Measurements from ENCODE around the gene KCNAB2. TPM values are rescaled to one million over a fixed set of nuclear protein-coding genes. Genes with fewer than 3 reads are reported as not detected.

Gene KCNAB2
- total RNA-seq, 1 donor from 2014 or later = 2.7 TPM

- no peak overlapping the region for H3K4me3 ChIP-seq (ENCODE audit: low read depth, low read length)
Observed at GRCh38 chr1:6004412-6005123, 41.1 kb upstream of the KCNAB2 start.

GRCh38 chr1:6005276-6005917 is 40.3 kb upstream of the KCNAB2 start:
- no peak for TF ChIP-seq CTCF (IDR thresholded peaks at IDR 0.05; ENCODE audit: insufficient read depth, low read length, poor library complexity, severe bottlenecking)
- Histone ChIP-seq H3K4me3 (ENCODE audit: low read depth, low read length) (no peak overlapping the region), H3K27me3 (ENCODE audit: control insufficient read depth, insufficient read depth, low read length) (peaks cover 35% of the 10 kb centered on the region), H3K36me3 (ENCODE audit: control insufficient read depth, insufficient read depth, low read length) (no peaks in the 10 kb centered on the region)
- DNase-seq (ENCODE audit: low read depth) = no peak

More at GRCh38 chr1:6004412-6005123, 41.1 kb upstream of the KCNAB2 start:
- DNase-seq (ENCODE audit: low read depth) = no peak
- no peaks in the 10 kb centered on the region for H3K36me3 ChIP-seq (ENCODE audit: control insufficient read depth, insufficient read depth, low read length)
- peaks cover 35% of the 10 kb centered on the region for H3K27me3 ChIP-seq (ENCODE audit: control insufficient read depth, insufficient read depth, low read length)
- TF ChIP-seq CTCF (IDR thresholded peaks at IDR 0.05; ENCODE audit: insufficient read depth, low read length, poor library complexity, severe bottlenecking) = no peak

- DNase-seq (ENCODE audit: low read depth) = no peak
- Histone ChIP-seq H3K27me3 (ENCODE audit: control insufficient read depth, insufficient read depth, low read length) (peaks cover 38% of the 10 kb centered on the region), H3K36me3 (ENCODE audit: control insufficient read depth, insufficient read depth, low read length) (no peaks in the 10 kb centered on the region), H3K4me3 (ENCODE audit: low read depth, low read length) (no peak overlapping the region)
- TF ChIP-seq CTCF (IDR thresholded peaks at IDR 0.05; ENCODE audit: insufficient read depth, low read length, poor library complexity, severe bottlenecking) = no peak
Observed at GRCh38 chr1:6006882-6007281, 38.8 kb upstream of the KCNAB2 start.

GRCh38 chr1:6007318-6008083 is 38.2 kb upstream of the KCNAB2 start:
- DNase-seq (ENCODE audit: low read depth) = no peak
- peaks cover 33% of the 10 kb centered on the region for H3K27me3 ChIP-seq (ENCODE audit: control insufficient read depth, insufficient read depth, low read length)

DNA sequence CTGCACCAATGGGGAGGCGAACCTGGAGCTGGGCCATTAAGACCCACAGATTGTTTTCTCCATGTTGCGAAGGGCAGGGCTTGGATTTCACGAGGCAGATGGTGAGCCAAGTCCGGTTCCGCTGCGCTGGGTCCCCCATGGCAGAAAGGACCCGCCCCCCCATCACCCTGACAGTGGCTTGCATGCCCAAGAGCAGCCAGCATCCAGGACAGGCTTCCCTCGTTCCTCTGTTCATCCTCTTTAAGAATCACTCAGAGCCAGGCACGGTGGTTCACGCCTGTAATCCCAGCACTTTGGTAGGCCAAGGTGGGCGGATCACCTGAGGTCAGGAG is 37.6 kb upstream of the KCNAB2 start:
- peaks cover 27% of the 10 kb centered on the region for H3K27me3 ChIP-seq (ENCODE audit: control insufficient read depth, insufficient read depth, low read length)

More at GRCh38 chr1:6007318-6008083, 38.2 kb upstream of the KCNAB2 start:
- no peak for TF ChIP-seq CTCF (IDR thresholded peaks at IDR 0.05; ENCODE audit: insufficient read depth, low read length, poor library complexity, severe bottlenecking)
- Histone ChIP-seq H3K36me3 (ENCODE audit: control insufficient read depth, insufficient read depth, low read length) (no peaks in the 10 kb centered on the region), H3K4me3 (ENCODE audit: low read depth, low read length) (no peak overlapping the region)

More for the DNA sequence above, 37.6 kb upstream of the KCNAB2 start:
- no peak overlapping the region for H3K4me3 ChIP-seq (ENCODE audit: low read depth, low read length)
- TF ChIP-seq CTCF (IDR thresholded peaks at IDR 0.05; ENCODE audit: insufficient read depth, low read length, poor library complexity, severe bottlenecking) = no peak
- DNase-seq (ENCODE audit: low read depth) = no peak
- H3K36me3 ChIP-seq (ENCODE audit: control insufficient read depth, insufficient read depth, low read length) = no peaks in the 10 kb centered on the region
